Upper lobe of left lung (tissue), 4 donors: ENCODE measurements around the gene RHBDD2.

Experiments
- EP300 ChIP-seq, 4 donors: sonication (generic); formaldehyde crosslinking; IDR thresholded peaks; one replicate each; pipeline ENCODE4 v1.5.1; 2017; ENCODE audit warnings: antibody characterized with exemption in 4 of 4, control low read depth in 2 of 4
- POLR2A ChIP-seq, 4 donors: fragments of 450-650 bp; IDR thresholded peaks; one replicate each; pipeline ENCODE4 v1.5.1; 2016 to 2017; ENCODE audit warnings: antibody characterized with exemption in 4 of 4, mild to moderate bottlenecking in 2 of 4
- POLR2AphosphoS5 ChIP-seq, 2 donors: sonication (generic); formaldehyde crosslinking; IDR thresholded peaks; one replicate each; pipeline ENCODE4 v1.5.1; 2017; ENCODE audit warnings: antibody characterized with exemption in 2 of 2
- TF ChIP-seq, protein P1 (sequence below), 6 experiments: fragments of 450-650 bp in 4 of 6; fragments of 200-600 bp in 2 of 6; sonication (generic) in 2 of 6; IDR thresholded peaks; one replicate each; pipeline ENCODE4 v1.5.1; 2016 to 2019; ENCODE audit warnings: antibody characterized with exemption in 6 of 6

DNA sequence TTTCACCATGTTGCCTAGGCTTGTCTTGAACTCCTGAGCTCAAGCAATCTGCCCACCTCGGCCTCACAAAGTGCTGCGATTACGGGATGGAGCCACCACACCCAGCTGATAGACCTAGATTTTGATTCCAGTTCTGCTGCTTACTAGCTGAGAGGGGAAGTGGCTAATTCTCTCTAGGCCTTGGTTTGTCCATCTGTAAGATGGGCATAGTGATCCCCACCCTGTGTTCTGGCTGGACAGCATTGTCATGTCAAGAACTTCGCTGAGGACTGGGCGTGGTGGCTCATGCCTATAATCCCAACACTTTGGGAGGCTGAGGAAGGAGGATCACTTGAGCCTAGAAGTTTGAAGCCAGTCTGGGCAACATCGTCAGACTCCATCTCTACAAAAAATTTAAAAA is 47.9 kb upstream of the RHBDD2 start:
- TF ChIP-seq, protein P1, sequence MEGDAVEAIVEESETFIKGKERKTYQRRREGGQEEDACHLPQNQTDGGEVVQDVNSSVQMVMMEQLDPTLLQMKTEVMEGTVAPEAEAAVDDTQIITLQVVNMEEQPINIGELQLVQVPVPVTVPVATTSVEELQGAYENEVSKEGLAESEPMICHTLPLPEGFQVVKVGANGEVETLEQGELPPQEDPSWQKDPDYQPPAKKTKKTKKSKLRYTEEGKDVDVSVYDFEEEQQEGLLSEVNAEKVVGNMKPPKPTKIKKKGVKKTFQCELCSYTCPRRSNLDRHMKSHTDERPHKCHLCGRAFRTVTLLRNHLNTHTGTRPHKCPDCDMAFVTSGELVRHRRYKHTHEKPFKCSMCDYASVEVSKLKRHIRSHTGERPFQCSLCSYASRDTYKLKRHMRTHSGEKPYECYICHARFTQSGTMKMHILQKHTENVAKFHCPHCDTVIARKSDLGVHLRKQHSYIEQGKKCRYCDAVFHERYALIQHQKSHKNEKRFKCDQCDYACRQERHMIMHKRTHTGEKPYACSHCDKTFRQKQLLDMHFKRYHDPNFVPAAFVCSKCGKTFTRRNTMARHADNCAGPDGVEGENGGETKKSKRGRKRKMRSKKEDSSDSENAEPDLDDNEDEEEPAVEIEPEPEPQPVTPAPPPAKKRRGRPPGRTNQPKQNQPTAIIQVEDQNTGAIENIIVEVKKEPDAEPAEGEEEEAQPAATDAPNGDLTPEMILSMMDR (IDR thresholded peaks at IDR 0.05) = no peak
- TF ChIP-seq POLR2AphosphoS5 (IDR thresholded peaks at IDR 0.05) (no peak), POLR2A (IDR thresholded peaks at IDR 0.05) (no peak), EP300 (IDR thresholded peaks at IDR 0.05) (no peak)
